HG03469 (cell line): Measurements from ENCODE around the gene CYP11A1.

Experiments
- ATAC-seq: cut with Tn5 transposase; IDR thresholded peaks from one replicate; pipeline ENCODE4 v1.9.1; 2021; ENCODE audit warnings: mild to moderate bottlenecking, moderate library complexity, moderate number of reproducible peaks; ENCODE audit not compliant: unreplicated experiment

The CYP11A1 gene

GRCh38 chr15:74306781-74307217 lies 60.6 kb downstream of the CYP11A1 start:
- ATAC-seq = no peak

GRCh38 chr15:74305687-74306086 lies 61.8 kb downstream of the CYP11A1 start:
- ATAC-seq = no peak

GRCh38 chr15:74304431-74304830 lies 63.0 kb downstream of the CYP11A1 start:
- no peak for ATAC-seq

GRCh38 chr15:74303741-74304309 lies 63.6 kb downstream of the CYP11A1 start:
- ATAC-seq = no peak

GRCh38 chr15:74302821-74303359 lies 64.6 kb downstream of the CYP11A1 start:
- no peak for ATAC-seq

- ATAC-seq = no peak
These were observed 65.7 kb downstream of the CYP11A1 start for GRCh38 chr15:74301583-74302361.

- ATAC-seq = no peak
These were observed 67.2 kb downstream of the CYP11A1 start for GRCh38 chr15:74300057-74300795.

GRCh38 chr15:74297887-74298286 lies 69.6 kb downstream of the CYP11A1 start:
- ATAC-seq = no peak

GRCh38 chr15:74295800-74296199 lies 71.6 kb downstream of the CYP11A1 start:
- no peak for ATAC-seq

GRCh38 chr15:74294010-74294409 lies 73.4 kb downstream of the CYP11A1 start:
- no peak for ATAC-seq

GRCh38 chr15:74293021-74293810 lies 74.2 kb downstream of the CYP11A1 start:
- no peak for ATAC-seq

GRCh38 chr15:74291101-74292071 lies 76.1 kb downstream of the CYP11A1 start:
- ATAC-seq = no peak

- no peak for ATAC-seq
These were observed 76.8 kb downstream of the CYP11A1 start for GRCh38 chr15:74290645-74291044.

- no peak for ATAC-seq
These were observed 77.8 kb downstream of the CYP11A1 start for GRCh38 chr15:74289671-74290070.
